Tibial nerve (tissue), 4 donors: ENCODE data around the gene RPAIN. TPM values are rescaled to one million over a fixed set of nuclear protein-coding genes. Genes with fewer than 3 reads are reported as not detected.
A peak's percentile ranks its signal among the peaks of the same experiment; 100 is the strongest.

Experiments used
- DNase-seq, 2 donors: peaks; one replicate each; pipeline ENCODE4 v3.0.0-alpha.2; 2019; ENCODE audit warnings: low spot score in 2 of 2
- H3K27ac ChIP-seq, 4 donors: fragments of 200-600 bp; sonication (generic) in 3 of 4; one replicate each; pipeline ENCODE4 v1.5.1; 2017 to 2019; ENCODE audit warnings: mild to moderate bottlenecking in 1 of 4
- H3K27me3 ChIP-seq, 2 donors: fragments of 200-600 bp; sonication (generic) in 1 of 2; one replicate each; pipeline versions ENCODE4 v1.5.1 to v1.6.0; 2017 to 2019
- H3K36me3 ChIP-seq, 3 donors: fragments of 200-600 bp; sonication (generic); one replicate each; pipeline ENCODE4 v1.5.1; 2018 to 2019
- H3K4me1 ChIP-seq, 4 donors: fragments of 200-600 bp; sonication (generic) in 3 of 4; one replicate each; pipeline ENCODE4 v1.5.1; 2017 to 2019
- H3K4me3 ChIP-seq, 4 donors: fragments of 200-600 bp; sonication (generic) in 3 of 4; one replicate each; pipeline ENCODE4 v1.5.1; 2017 to 2019; ENCODE audit warnings: mild to moderate bottlenecking in 1 of 4, moderate library complexity in 1 of 4
- H3K9me3 ChIP-seq, 4 donors: fragments of 200-600 bp; sonication (generic) in 3 of 4; one replicate each; pipeline ENCODE4 v1.5.1; 2017 to 2019
- EP300 ChIP-seq, 2 donors: sonication (generic); formaldehyde crosslinking; IDR thresholded peaks; one replicate each; pipeline ENCODE4 v1.6.1; 2017; ENCODE audit warnings: antibody characterized with exemption in 2 of 2, mild to moderate bottlenecking in 1 of 2
- POLR2A ChIP-seq, 2 donors: fragments of 450-650 bp; IDR thresholded peaks; one replicate each; pipeline ENCODE4 v1.6.1; 2017; ENCODE audit warnings: antibody characterized with exemption in 2 of 2, mild to moderate bottlenecking in 2 of 2, moderate library complexity in 2 of 2
- WGBS, 2 donors: methylation state at CpG; one replicate each; pipeline ENCODE4 v1.1.5; 2018; 5-methylcytosine and 5-hydroxymethylcytosine counted together
- total RNA-seq, 4 donors: library from RNA; depleted of rRNA; stranded (reverse); fragments of >200 nt; gene quantifications; one replicate each; pipeline ENCODE4 v1.1.0, GENCODE V29; 2016
- TF ChIP-seq, protein P1 (sequence below), 5 experiments: fragments of 200-600 bp in 3 of 5; fragments of 450-650 bp in 2 of 5; sonication (generic) in 3 of 5; IDR thresholded peaks; one replicate each; pipeline ENCODE4 v1.5.1; 2016 to 2019; ENCODE audit warnings: antibody characterized with exemption in 5 of 5, mild to moderate bottlenecking in 3 of 5, moderate library complexity in 2 of 5

The RPAIN gene
- total RNA-seq, 4 donors from 2014 or later, result 36.3 to 79.3 (median 65.2) TPM

DNA sequence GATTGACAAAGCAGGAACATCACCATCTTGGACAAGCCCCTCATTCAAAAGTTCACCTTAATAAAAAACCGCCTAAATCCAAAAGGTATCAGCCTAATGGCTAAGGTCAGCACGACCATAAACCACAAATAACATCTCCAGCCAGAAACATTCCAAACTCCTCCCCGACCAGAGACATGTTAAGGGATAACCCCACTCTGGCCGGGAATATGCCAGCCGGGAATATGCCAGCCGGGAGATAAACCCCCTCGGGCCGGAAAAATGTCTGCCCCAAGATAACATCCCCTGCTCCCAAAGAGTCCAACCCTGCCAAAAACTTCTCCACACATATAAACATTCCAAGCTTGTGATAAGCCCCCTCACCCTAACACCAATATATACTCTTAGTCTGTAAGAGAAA lies 47.4 kb downstream of the RPAIN start:
- TF ChIP-seq, protein P1, sequence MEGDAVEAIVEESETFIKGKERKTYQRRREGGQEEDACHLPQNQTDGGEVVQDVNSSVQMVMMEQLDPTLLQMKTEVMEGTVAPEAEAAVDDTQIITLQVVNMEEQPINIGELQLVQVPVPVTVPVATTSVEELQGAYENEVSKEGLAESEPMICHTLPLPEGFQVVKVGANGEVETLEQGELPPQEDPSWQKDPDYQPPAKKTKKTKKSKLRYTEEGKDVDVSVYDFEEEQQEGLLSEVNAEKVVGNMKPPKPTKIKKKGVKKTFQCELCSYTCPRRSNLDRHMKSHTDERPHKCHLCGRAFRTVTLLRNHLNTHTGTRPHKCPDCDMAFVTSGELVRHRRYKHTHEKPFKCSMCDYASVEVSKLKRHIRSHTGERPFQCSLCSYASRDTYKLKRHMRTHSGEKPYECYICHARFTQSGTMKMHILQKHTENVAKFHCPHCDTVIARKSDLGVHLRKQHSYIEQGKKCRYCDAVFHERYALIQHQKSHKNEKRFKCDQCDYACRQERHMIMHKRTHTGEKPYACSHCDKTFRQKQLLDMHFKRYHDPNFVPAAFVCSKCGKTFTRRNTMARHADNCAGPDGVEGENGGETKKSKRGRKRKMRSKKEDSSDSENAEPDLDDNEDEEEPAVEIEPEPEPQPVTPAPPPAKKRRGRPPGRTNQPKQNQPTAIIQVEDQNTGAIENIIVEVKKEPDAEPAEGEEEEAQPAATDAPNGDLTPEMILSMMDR (IDR thresholded peaks at IDR 0.05), result no peak
- no peak for TF ChIP-seq POLR2A (IDR thresholded peaks at IDR 0.05)
- no peak for TF ChIP-seq EP300 (IDR thresholded peaks at IDR 0.05)
- 3 to 6% methylated on average over 8 of the region's 8 CpGs for WGBS, 2 donors

DNA sequence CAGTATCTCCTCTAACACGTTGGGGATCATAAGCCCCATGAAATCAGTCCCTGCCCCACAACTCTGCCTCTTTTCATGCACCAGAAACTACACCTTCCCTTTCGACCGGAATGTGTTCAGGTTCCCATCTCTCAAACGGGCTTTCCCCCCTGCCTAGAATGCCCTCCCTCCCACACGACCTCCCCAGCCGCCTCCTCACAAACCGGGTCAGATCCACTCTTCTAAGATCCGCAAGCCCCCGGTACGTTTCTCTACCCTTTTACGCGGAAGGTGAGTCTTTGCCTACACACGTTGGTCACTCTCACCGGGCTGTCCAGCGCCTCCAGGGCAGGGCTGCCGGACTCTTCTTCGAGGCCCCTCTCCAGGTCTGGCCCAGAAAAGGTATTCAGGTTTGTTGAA lies 48.1 kb downstream of the RPAIN start:
- H3K27ac ChIP-seq, result peak overlapping the region in 3 of 4 donors; percentile 75 to 89 (median 80)
- peaks cover 0 to 16% (median 3%) of the 10 kb centered on the region in 3 donors for H3K36me3 ChIP-seq
- no peaks in the 10 kb centered on the region for H3K27me3 ChIP-seq
- peak overlapping the region; percentile 57 to 98 (median 76) for H3K4me3 ChIP-seq
- TF ChIP-seq EP300 (IDR thresholded peaks at IDR 0.05) (no peak), POLR2A (IDR thresholded peaks at IDR 0.05) (no peak)
- TF ChIP-seq, protein P1 (IDR thresholded peaks at IDR 0.05), result no peak
- H3K4me1 ChIP-seq, result peaks cover 0 to 36% (median 16%) of the 10 kb centered on the region in 4 donors
- DNase-seq, result no peak
- WGBS, 2 donors, result 0 to 1% methylated on average over 17 of the region's 17 CpGs
- H3K9me3 ChIP-seq, result no peaks in the 10 kb centered on the region

More for the DNA sequence above, 47.4 kb downstream of the RPAIN start:
- Histone ChIP-seq H3K4me3 (peak overlapping the region; percentile 57 to 98 (median 76)), H3K27ac (no peak overlapping the region), H3K4me1 (peaks cover 0 to 36% (median 16%) of the 10 kb centered on the region in 4 donors), H3K36me3 (peaks cover 0 to 15% (median 0%) of the 10 kb centered on the region in 3 donors), H3K27me3 (no peaks in the 10 kb centered on the region), H3K9me3 (no peaks in the 10 kb centered on the region)
- DNase-seq, result no peak

DNA sequence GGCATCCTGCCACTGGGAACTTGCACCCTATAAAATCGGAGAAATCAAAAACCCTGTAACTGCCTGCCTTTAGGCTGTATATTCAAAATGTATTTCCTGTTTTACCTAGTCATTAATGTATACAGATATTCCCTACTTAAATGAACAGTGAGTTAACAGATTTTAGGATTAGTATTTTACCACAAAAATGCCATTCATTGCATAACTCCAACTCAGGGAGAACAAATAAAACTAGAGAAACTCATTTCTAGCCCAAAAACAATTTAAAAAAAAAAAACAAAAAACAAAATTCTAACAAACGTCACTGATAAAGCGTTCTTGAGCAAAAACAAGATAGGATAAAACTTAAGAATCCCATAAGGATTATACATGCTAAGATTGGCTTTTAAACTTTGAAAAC lies 52.5 kb downstream of the RPAIN start:
- no peaks in the 10 kb centered on the region for H3K9me3 ChIP-seq
- H3K27me3 ChIP-seq, result no peaks in the 10 kb centered on the region
- no peak overlapping the region for H3K4me3 ChIP-seq
- peaks cover 0 to 13% (median 7%) of the 10 kb centered on the region in 4 donors for H3K4me1 ChIP-seq
- TF ChIP-seq, protein P1 (IDR thresholded peaks at IDR 0.05), result no peak
- TF ChIP-seq POLR2A (IDR thresholded peaks at IDR 0.05) (no peak), EP300 (IDR thresholded peaks at IDR 0.05) (no peak)
- no peak overlapping the region for H3K27ac ChIP-seq
- WGBS, 2 donors, result 81 to 90% methylated on average over 3 of the region's 3 CpGs
- peaks cover 6 to 60% (median 22%) of the 10 kb centered on the region in 3 donors for H3K36me3 ChIP-seq
- no peak for DNase-seq

DNA sequence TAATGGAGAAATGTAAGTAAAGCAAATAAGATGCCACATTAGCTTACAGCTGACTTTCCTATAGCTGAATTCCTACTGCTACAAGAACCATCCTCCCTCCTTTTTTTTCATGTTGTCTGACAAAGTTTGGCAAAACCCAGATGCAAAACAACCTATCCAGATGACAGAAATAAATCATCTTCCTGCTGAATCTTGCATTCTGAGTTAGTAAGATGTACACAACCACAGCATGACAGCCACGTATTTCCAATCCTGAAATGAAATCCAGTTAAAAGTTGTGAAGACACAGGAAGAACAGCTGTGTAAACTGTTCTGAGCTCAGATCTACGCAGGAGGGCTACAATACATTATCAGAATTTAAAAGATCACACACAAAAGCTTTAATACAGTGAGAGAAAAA lies 53.9 kb downstream of the RPAIN start:
- H3K27me3 ChIP-seq, result no peaks in the 10 kb centered on the region
- peaks cover 0 to 6% (median 3%) of the 10 kb centered on the region in 4 donors for H3K4me1 ChIP-seq
- no peaks in the 10 kb centered on the region for H3K9me3 ChIP-seq
- WGBS, 2 donors, result 86 to 87% methylated on average over 2 of the region's 2 CpGs
- DNase-seq, result no peak
- no peak overlapping the region for H3K4me3 ChIP-seq
- no peak overlapping the region for H3K27ac ChIP-seq
- H3K36me3 ChIP-seq, result peaks cover 10 to 74% (median 34%) of the 10 kb centered on the region in 3 donors
- TF ChIP-seq, protein P1 (IDR thresholded peaks at IDR 0.05), result no peak
- no peak for TF ChIP-seq POLR2A (IDR thresholded peaks at IDR 0.05)
- TF ChIP-seq EP300 (IDR thresholded peaks at IDR 0.05), result no peak

DNA sequence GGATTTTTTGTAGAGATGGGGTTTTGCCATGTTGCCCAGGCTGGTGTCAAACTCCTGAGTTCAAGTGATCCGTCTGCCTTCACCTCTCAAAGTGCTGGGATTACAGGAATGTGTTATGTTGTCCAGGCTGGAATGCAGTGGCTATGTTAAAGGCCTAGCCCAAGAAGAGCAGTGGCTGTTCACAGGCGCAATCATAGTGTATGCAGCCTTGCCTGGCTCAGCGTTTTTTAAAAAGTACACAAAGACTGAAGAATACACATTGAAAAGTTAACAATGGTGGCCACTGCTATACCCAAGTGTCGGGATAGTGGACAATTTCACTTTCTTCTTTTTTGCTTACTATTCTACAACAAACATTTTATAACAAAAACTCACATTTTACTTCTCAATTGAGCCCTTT lies 59.0 kb downstream of the RPAIN start:
- TF ChIP-seq, protein P1 (IDR thresholded peaks at IDR 0.05), result no peak
- no peak for TF ChIP-seq EP300 (IDR thresholded peaks at IDR 0.05)
- TF ChIP-seq POLR2A (IDR thresholded peaks at IDR 0.05), result no peak
- no peaks in the 10 kb centered on the region for H3K9me3 ChIP-seq
- no peak for DNase-seq
- peaks cover 11 to 99% (median 39%) of the 10 kb centered on the region in 3 donors for H3K36me3 ChIP-seq
- peaks cover 0 to 5% (median under 1%) of the 10 kb centered on the region in 4 donors for H3K4me1 ChIP-seq
- 90 to 95% methylated on average over 4 of the region's 4 CpGs for WGBS, 2 donors
- no peak overlapping the region for H3K4me3 ChIP-seq
- no peak overlapping the region for H3K27ac ChIP-seq
- H3K27me3 ChIP-seq, result no peaks in the 10 kb centered on the region
